ENCODE data around the gene VKORC1. TPM values are rescaled to one million over a fixed set of nuclear protein-coding genes. Genes with fewer than 3 reads are reported as not detected.

Gene VKORC1
- total and polyA plus RNA-seq, 2 of the 4 experiments (the other 2 are of a cell fraction): 65.2 to 317 TPM

DNA sequence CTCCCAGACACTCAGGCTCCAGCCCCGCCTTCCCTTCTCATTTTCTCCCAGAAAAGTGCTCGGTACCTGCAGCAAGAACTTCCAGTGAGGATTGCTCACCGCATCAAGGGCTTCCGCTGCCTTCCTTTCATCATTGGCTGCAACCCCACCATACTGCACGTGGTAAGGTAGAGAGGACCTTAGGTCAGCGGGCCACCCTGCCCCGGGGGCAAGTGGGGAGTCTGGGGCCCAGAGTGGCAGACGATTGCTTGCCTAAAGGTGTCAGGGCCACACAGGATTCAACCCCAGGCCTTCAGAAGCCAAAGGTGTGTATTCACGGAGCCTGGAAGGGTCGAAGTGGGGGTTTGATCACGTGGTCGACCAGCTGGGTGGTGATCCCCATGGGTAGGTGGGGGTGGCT, 15.0 kb upstream of the VKORC1 start:
- H3K36me3 ChIP-seq (ENCODE audit: control insufficient read depth, insufficient read depth, low read length): peaks cover 40% of the 10 kb centered on the region
- in situ Hi-C loops (cut with MboI; ENCODE audit: low sequenced_read_pairs): no loop called here

More for the DNA sequence above, 15.0 kb upstream of the VKORC1 start:
- H4K8ac ChIP-seq (ENCODE audit: low read depth in 2 of 2, low read length in 2 of 2): peak overlapping the region in 1 of 2 experiments; percentile 98; a peak in 1 of 4 replicates
- no peak overlapping the region for H4K5ac ChIP-seq (ENCODE audit: low read depth, low read length)
- H2AFZ ChIP-seq (replicated peaks; ENCODE audit: low read length, poor library complexity): no peak overlapping the region
- ChIA-PET POLR2A (ENCODE audit: unreplicated experiment) (no interaction called here), CTCF (no interaction called here)
- H2BK5ac ChIP-seq (ENCODE audit: low read depth, low read length, poor library complexity, severe bottlenecking): no peak overlapping the region
- intact Hi-C loops (cut with micrococcal nuclease) (no loop called here), dilution Hi-C loops (cut with HindIII; ENCODE audit: low sequenced_read_pairs, unreplicated experiment) (no loop called here)
- H2BK120ac ChIP-seq (ENCODE audit: low read depth, low read length): no peak overlapping the region
- H3K18ac ChIP-seq (ENCODE audit: low read depth, low read length): no peak overlapping the region
- no peaks in the 10 kb centered on the region for H3K27me3 ChIP-seq (ENCODE audit: control insufficient read depth, insufficient read depth, low read length)
- H3K14ac ChIP-seq (replicated peaks; ENCODE audit: low read depth, low read length): no peak overlapping the region
- DNase-seq (no peak), ATAC-seq (ENCODE audit: low read depth) (no peak)
- H3K4me2 ChIP-seq (ENCODE audit: low read depth, low read length): peak overlapping the region; percentile 93; the same call in 1 of the 2 replicates
- no peak overlapping the region for H3K4ac ChIP-seq (ENCODE audit: low read depth, low read length)
- H4K91ac ChIP-seq (ENCODE audit: insufficient read depth, low read depth, low read length): no peak overlapping the region
- H3K4me1 ChIP-seq (ENCODE audit: control insufficient read depth, insufficient read depth, low read length): peaks cover 5% of the 10 kb centered on the region
- no peaks in the 10 kb centered on the region; the same call in 1 of the 2 replicates for H4K20me1 ChIP-seq (ENCODE audit: insufficient read depth, low read length)
- H2AK9ac ChIP-seq (replicated peaks; ENCODE audit: low read depth, low read length, poor library complexity): peak overlapping the region; percentile 95
- no peaks in the 10 kb centered on the region for H3K9me3 ChIP-seq (ENCODE audit: control insufficient read depth, insufficient read depth, low read length)
- H3K9ac ChIP-seq (ENCODE audit: low read depth, low read length): no peak overlapping the region
- 93% methylated on average over 3 of the region's 12 CpGs; no CpG with 5 or more reads in 1 of the 2 experiments for WGBS, 2 experiments (ENCODE audit: extremely low coverage in 2 of 2, insufficient read length in 1 of 2)
- no peak overlapping the region for H3K27ac ChIP-seq (ENCODE audit: insufficient read depth, low read length)
- H2BK15ac ChIP-seq (ENCODE audit: low read depth, low read length): no peak overlapping the region
- TF ChIP-seq POLR2A (IDR thresholded peaks at IDR 0.05; ENCODE audit: low read depth, low read length) (no peak), NFE2L2 (IDR thresholded peaks at IDR 0.05; ENCODE audit: low read depth, low read length) (no peak)
- peaks cover 18 to 41% of the 10 kb centered on the region in 2 experiments for H3K79me1 ChIP-seq (ENCODE audit: low read depth in 1 of 2, low read length in 2 of 2)
- H3K4me3 ChIP-seq (ENCODE audit: insufficient read depth, low read depth, low read length): no peak overlapping the region
- H3K9me1 ChIP-seq (ENCODE audit: insufficient read depth, low read length): peaks cover 11% of the 10 kb centered on the region; the same call in 1 of the 2 replicates
- no peak overlapping the region for H3K56ac ChIP-seq (ENCODE audit: extremely low read depth, insufficient read depth, low read length)
- no peak overlapping the region; the same call in 1 of the 2 replicates for H3K23ac ChIP-seq (ENCODE audit: low read depth, low read length)
- no TSS peak for BruUV-seq (replicated peaks)
- no peak overlapping the region for H2BK20ac ChIP-seq (ENCODE audit: low read depth, low read length)
- H2AK5ac ChIP-seq (ENCODE audit: low read depth, low read length): no peak overlapping the region
